ENCODE measurements around the gene DNAH5. TPM values are rescaled to one million over a fixed set of nuclear protein-coding genes. Genes with fewer than 3 reads are reported as not detected.

DNAH5 gene, protein sequence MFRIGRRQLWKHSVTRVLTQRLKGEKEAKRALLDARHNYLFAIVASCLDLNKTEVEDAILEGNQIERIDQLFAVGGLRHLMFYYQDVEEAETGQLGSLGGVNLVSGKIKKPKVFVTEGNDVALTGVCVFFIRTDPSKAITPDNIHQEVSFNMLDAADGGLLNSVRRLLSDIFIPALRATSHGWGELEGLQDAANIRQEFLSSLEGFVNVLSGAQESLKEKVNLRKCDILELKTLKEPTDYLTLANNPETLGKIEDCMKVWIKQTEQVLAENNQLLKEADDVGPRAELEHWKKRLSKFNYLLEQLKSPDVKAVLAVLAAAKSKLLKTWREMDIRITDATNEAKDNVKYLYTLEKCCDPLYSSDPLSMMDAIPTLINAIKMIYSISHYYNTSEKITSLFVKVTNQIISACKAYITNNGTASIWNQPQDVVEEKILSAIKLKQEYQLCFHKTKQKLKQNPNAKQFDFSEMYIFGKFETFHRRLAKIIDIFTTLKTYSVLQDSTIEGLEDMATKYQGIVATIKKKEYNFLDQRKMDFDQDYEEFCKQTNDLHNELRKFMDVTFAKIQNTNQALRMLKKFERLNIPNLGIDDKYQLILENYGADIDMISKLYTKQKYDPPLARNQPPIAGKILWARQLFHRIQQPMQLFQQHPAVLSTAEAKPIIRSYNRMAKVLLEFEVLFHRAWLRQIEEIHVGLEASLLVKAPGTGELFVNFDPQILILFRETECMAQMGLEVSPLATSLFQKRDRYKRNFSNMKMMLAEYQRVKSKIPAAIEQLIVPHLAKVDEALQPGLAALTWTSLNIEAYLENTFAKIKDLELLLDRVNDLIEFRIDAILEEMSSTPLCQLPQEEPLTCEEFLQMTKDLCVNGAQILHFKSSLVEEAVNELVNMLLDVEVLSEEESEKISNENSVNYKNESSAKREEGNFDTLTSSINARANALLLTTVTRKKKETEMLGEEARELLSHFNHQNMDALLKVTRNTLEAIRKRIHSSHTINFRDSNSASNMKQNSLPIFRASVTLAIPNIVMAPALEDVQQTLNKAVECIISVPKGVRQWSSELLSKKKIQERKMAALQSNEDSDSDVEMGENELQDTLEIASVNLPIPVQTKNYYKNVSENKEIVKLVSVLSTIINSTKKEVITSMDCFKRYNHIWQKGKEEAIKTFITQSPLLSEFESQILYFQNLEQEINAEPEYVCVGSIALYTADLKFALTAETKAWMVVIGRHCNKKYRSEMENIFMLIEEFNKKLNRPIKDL (N-terminal part only)
- total RNA-seq = 0.38 and 1.4 TPM in 2 replicates

DNA sequence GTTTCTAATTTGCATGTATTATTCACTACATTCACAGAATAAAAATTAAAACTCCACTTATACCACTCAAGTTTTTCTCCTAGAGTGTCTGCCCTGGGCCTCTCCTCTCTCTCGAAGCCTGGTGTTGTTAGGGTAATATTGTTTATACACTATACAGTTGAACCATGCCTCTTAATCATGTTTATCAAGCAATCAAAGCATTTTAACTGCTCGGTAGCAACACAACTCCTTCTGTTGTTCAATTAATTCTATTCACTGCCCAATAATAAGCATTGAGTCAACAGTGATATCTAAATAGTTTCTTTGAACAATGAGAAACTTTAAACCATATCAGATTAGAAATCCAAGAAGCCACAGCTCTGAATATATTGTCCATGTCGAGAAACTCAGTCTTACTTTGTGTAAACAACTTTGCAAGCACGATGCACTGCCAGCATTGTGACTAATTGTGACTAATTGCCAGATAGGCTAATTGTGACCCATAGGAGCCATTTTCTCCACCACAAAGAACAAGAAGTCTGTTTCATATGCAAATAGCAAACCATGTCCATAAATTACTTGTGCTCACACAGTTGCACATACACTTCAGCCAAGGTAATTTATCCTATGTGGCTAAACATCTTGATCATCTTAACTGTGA is at the start of gene DNAH5:
Gene DNAH5 (minus strand): TSS at position 129 of the 640 bp plus-strand sequence. CDS start 250 bp downstream, outside the sequence.

Other genes starting within 250 kb of the DNAH5 start
- gene TRIO, start 198.7 kb upstream of the DNAH5 start, total RNA-seq = 204 and 250 TPM in 2 replicates